Omental fat pad (tissue), 4 donors: ENCODE data around the gene ACVR1B. TPM values are rescaled to one million over a fixed set of nuclear protein-coding genes. Genes with fewer than 3 reads are reported as not detected.
A peak's percentile ranks its signal among the peaks of the same experiment; 100 is the strongest.

Experiments used
- ATAC-seq: fragments of 150-250 bp; one replicate; pipeline ENCODE4 v1.9.1; 2016; ENCODE audit warnings: mild to moderate bottlenecking, moderate library complexity; ENCODE audit not compliant: low FRiP score
- DNase-seq: peaks from one replicate; pipeline ENCODE4 v3.0.0-alpha.2; 2019; ENCODE audit warnings: low spot score
- total RNA-seq, 4 donors: library from RNA; depleted of rRNA; stranded (reverse); fragments of >200 nt; gene quantifications; one replicate each; pipeline ENCODE4 v1.1.0, GENCODE V29; 2016
- TF ChIP-seq, protein P1 (sequence below), 3 donors: fragments of 450-650 bp; IDR thresholded peaks; one replicate each; pipeline ENCODE4 v1.5.1; 2016 to 2017; ENCODE audit warnings: antibody characterized with exemption in 3 of 3, mild to moderate bottlenecking in 3 of 3, moderate library complexity in 2 of 3

The ACVR1B gene
- total RNA-seq, 4 donors from 2014 or later = 15.9 to 42.2 (median 20.5) TPM

DNA sequence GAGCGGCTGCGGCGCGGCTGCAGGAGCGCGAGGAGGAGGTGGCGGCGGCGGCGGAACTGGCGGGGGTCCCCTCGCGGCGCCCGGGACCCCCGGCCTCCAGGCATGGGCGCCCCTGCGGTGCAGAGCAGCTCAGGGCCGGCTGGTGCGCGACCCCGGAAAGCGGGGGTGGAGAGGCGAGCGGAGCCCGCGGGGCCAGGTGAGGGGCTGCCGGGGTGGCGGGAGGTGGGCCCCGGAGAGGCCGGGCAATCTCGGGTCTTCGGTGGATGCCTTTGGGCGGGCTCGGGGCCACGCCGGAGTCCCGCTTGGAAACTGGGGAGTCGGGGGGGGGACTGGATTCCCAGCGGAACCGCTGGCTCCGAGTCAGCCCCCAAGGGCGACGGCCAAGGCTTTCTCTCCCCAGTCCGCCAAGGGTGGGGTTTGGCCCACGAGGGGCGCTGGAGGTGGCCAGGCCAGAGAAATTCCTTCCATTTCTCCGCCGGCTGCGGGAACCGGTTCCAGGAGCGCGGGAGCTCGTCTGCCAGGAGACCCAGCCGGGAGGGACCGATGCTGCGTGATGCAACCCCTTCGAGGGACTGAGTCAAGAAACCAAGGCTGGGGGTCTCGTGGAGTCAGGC is 85.9 kb downstream of the ACVR1B start:
- DNase-seq (no peak), ATAC-seq (peak; percentile 7)
- TF ChIP-seq, protein P1, sequence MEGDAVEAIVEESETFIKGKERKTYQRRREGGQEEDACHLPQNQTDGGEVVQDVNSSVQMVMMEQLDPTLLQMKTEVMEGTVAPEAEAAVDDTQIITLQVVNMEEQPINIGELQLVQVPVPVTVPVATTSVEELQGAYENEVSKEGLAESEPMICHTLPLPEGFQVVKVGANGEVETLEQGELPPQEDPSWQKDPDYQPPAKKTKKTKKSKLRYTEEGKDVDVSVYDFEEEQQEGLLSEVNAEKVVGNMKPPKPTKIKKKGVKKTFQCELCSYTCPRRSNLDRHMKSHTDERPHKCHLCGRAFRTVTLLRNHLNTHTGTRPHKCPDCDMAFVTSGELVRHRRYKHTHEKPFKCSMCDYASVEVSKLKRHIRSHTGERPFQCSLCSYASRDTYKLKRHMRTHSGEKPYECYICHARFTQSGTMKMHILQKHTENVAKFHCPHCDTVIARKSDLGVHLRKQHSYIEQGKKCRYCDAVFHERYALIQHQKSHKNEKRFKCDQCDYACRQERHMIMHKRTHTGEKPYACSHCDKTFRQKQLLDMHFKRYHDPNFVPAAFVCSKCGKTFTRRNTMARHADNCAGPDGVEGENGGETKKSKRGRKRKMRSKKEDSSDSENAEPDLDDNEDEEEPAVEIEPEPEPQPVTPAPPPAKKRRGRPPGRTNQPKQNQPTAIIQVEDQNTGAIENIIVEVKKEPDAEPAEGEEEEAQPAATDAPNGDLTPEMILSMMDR (IDR thresholded peaks at IDR 0.05) = no peak

DNA sequence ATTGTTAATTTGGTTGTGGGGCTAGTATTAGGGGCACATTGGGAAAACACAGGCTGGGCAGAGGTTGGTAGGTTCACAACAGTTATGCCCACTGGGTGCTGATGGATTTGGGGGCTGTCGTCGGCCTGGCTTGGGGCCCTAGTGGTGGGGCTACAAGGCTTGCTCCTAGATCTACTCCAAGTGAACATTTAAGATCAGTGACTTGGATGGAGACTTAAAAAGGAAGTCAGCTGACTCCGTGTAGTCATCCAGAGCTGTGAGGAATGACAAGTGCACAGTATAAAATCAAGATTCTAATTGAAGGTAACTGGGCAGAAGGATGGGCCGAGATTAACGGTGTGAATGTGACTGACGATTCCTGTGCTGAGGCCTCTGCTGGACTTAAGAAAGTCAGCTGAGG is 86.9 kb downstream of the ACVR1B start:
- no peak for ATAC-seq
- TF ChIP-seq, protein P1 (IDR thresholded peaks at IDR 0.05) = no peak
- no peak for DNase-seq

DNA sequence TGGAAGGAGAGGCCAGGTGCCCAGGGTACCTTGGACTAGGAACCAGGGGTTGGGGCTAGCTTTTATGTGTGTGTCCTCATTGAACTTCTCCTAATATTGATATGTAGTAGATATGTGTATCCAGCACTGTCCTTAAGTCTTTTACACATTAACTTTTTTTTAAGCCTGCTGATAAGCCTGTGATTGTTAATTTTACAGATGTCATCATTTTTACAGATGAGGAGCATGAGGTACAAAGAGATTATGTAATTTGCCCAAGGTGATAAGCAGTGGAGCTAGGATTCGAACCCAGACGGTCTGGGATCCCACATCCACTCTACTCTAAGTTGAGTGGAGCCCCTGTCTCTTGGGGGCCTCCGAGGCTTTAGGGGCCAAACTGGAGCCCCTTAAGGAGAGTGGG is 89.5 kb downstream of the ACVR1B start:
- TF ChIP-seq, protein P1 (IDR thresholded peaks at IDR 0.05) = no peak
- DNase-seq (no peak), ATAC-seq (no peak)

DNA sequence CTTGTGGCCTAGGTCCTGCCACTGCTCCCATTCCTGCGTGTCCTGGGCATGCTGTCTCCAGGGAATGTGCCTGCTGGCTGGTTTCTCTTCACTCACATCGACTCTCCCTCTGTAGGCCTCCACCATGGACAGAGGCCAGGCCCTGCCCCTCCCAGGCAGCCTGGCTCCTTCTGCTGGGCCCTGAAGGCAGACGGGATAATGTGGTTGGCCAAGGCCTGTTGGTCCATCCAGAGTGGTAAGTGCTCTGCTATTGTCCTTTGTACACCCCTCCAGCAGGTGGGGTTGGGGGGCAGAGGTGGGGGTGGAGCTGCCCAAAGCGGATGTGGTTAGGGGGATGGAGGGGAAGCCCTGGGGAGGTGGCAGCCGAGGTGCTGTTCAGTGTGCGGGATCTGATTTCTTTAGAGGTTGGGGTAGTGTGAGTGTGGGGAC is 90.2 kb downstream of the ACVR1B start:
- ATAC-seq (no peak), DNase-seq (no peak)
- TF ChIP-seq, protein P1 (IDR thresholded peaks at IDR 0.05) = no peak

DNA sequence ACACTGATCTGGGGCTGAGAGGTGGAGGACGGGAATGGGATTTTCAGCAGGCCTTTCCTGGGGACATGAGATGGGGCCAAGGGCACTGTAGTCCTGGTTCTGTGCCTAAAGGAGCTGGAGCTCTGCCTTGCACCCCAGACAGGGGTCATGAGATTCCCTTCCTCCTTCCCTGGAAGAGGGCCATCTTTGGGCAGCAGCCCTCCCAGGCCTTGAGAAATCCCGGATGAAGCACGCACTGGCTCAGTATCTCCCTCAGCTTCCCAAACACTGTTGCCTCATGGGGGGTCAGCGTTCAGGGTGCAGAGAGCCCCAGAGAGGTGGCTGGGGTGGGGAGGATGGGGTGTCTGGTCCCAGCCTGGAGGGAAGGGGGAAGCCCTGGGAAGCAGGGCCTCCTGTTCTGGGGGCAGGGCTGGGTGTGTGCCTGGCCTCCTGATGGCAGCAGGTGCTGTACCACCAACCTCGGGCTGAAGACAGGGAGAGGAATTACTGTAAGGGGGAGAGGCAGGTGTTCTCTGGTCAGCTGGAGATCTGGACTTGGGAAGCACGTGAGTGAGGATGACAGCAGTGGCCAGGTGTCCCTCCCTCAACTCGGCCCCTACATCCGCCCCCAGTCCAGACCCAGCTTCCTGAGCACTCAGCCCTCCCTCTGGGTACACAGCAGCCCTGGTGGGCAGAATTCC is 91.3 kb downstream of the ACVR1B start:
- TF ChIP-seq, protein P1 (IDR thresholded peaks at IDR 0.05) = no peak
- ATAC-seq (no peak), DNase-seq (no peak)

DNA sequence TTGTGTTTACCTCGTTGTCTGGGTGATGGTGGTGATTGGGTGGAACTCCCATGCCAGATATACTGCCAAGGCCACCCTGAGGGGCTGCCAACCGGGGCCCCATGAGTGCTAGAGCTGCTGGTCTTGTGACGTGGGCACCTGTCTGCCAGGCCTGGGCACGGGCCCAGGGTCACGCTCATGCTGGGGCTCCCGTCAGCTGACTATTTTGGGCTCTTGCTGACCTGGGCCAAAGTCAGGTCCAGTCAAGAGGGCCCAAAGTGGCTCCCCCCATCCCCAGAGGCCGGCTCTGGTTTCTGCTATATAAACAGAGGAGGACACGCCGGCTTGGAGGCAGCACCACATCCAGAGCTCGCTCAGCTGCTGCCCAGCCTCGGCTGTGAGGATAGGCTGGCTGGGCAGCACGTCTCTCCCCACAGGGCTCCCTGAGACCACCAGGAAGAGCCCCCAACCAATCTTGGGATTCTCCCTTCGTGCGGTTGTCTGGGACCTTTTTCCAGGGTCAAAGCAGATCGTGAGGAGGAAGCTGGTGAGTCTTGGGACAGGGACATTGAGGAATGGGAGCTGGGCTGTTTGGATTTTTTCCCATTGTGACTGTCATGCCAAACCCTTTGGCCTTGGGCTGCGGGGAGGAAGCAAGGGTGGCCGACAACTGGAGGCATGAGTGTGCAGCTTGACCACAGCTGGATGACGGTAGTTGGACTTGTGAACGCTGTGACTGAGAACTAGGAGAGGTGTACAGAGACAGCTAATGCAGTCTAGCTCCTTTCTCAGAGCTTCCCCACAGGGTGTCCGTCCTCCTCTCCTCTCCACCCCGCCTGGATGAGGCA is 92.1 kb downstream of the ACVR1B start:
- ATAC-seq (peak; percentile 37), DNase-seq (no peak)
- TF ChIP-seq, protein P1 (IDR thresholded peaks at IDR 0.05) = no peak
